Activated CD4-positive, alpha-beta memory T cell treated with anti-CD3 and anti-CD28 coated beads for 36 hours (primary cell): ENCODE measurements around the gene DENND5B. TPM values are rescaled to one million over a fixed set of nuclear protein-coding genes. Genes with fewer than 3 reads are reported as not detected.

Experiments used
- CTCF ChIA-PET: fragments of 350-600 bp; sonication (Branson Sonifier 250); formaldehyde crosslinking; loops from one replicate; lab custom pipeline; 2021; ENCODE audit warnings: antibody characterized with exemption, inconsistent platforms; lab: Charles Lee
- POLR2A ChIA-PET: fragments of 350-600 bp; sonication (Branson Sonifier 250); formaldehyde crosslinking; loops from one replicate; lab custom pipeline; 2021; ENCODE audit warnings: antibody characterized with exemption; lab: Charles Lee
- DNase-seq: peaks from one replicate; pipeline ENCODE4 v3.0.0-alpha.2; 2020
- H3K27ac Mint-ChIP-seq: one replicate; pipeline ENCODE4 v1.8.0; 2021; ENCODE audit warnings: mixed read lengths
- H3K27me3 Mint-ChIP-seq: one replicate; pipeline ENCODE4 v1.8.0; 2021; ENCODE audit warnings: mixed read lengths
- H3K36me3 Mint-ChIP-seq: one replicate; pipeline ENCODE4 v1.8.0; 2021; ENCODE audit warnings: mixed read lengths
- H3K4me1 Mint-ChIP-seq: one replicate; pipeline ENCODE4 v1.8.0; 2021; ENCODE audit warnings: low read depth, mixed read lengths
- H3K4me3 Mint-ChIP-seq: one replicate; pipeline ENCODE4 v1.8.0; 2021; ENCODE audit warnings: mild to moderate bottlenecking, mixed read lengths
- H3K9me3 Mint-ChIP-seq: one replicate; pipeline ENCODE4 v1.8.0; 2021; ENCODE audit warnings: mixed read lengths
- intact Hi-C: fragments of 100-400 bp; cut with micrococcal nuclease; formaldehyde crosslinking; loops from one replicate; pipeline ENCODE4 v1.15.1; 2023
- total RNA-seq, 2 experiments: library from RNA; stranded (reverse); gene quantifications; one replicate each; pipeline ENCODE4 v1.2.3, GENCODE V29; 2021

DENND5B gene
- total RNA-seq, 2 experiments from 2014 or later = 0.10 to 0.17 TPM

GRCh38 chr12:31528095-31528494 is 62.8 kb downstream of the DENND5B start:
- H3K4me3 Mint-ChIP-seq = no peak overlapping the region
- H3K9me3 Mint-ChIP-seq = no peaks in the 10 kb centered on the region
- intact Hi-C loops = no loop called here
- no peak for DNase-seq
- no peaks in the 10 kb centered on the region for H3K4me1 Mint-ChIP-seq
- no peaks in the 10 kb centered on the region for H3K36me3 Mint-ChIP-seq
- H3K27me3 Mint-ChIP-seq = peaks cover 9% of the 10 kb centered on the region
- CTCF ChIA-PET = no interaction called here
- POLR2A ChIA-PET = no interaction called here
- H3K27ac Mint-ChIP-seq = no peak overlapping the region

DNA sequence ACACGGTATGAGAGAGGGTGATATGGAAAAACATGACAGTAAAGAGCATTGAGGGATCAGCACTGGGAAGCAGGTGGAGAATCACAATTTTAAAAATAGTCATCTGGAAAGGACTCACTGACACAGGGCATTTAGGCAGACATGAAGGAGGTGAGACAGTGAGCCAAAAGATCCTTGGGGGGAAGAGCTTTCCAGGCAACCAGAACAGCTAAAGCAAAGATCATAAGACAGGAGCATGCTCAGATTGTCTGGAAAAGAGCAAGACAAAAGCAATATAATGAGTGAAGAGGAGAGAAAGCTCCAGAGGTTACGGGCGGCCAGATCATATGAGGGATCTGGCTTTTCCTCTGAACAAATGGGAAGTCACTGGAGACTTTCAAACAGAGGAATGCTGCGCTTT is 63.9 kb downstream of the DENND5B start:
- POLR2A ChIA-PET = no interaction called here
- CTCF ChIA-PET = no interaction called here
- intact Hi-C loops = no loop called here
- Mint-ChIP-seq H3K4me3 (no peak overlapping the region), H3K27me3 (peaks cover 9% of the 10 kb centered on the region), H3K36me3 (no peaks in the 10 kb centered on the region), H3K4me1 (no peaks in the 10 kb centered on the region), H3K27ac (no peak overlapping the region), H3K9me3 (no peaks in the 10 kb centered on the region)
- no peak for DNase-seq

DNA sequence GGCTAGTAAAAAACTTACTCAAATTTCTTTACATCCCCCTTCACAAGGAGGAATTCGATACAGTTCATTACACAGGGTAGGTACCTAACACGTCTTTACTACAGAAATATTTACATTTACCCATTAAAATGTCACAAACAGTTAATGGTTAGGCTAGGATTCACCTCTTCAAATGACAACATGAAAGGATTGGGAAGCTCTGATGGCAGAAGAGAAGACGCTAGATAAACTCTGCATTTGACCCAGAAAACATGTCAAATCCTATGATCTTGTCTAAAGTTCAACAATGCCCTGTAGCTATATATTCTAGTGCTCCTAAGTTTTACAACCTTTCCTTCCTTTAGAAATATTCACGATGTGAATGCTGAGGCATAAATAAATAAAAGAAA is 64.8 kb downstream of the DENND5B start:
- ChIA-PET POLR2A (no interaction called here), CTCF (no interaction called here)
- no peaks in the 10 kb centered on the region for H3K4me1 Mint-ChIP-seq
- peaks cover 9% of the 10 kb centered on the region for H3K27me3 Mint-ChIP-seq
- intact Hi-C loops = no loop called here
- no peaks in the 10 kb centered on the region for H3K36me3 Mint-ChIP-seq
- H3K9me3 Mint-ChIP-seq = no peaks in the 10 kb centered on the region
- H3K4me3 Mint-ChIP-seq = no peak overlapping the region
- H3K27ac Mint-ChIP-seq = no peak overlapping the region
- DNase-seq = no peak

DNA sequence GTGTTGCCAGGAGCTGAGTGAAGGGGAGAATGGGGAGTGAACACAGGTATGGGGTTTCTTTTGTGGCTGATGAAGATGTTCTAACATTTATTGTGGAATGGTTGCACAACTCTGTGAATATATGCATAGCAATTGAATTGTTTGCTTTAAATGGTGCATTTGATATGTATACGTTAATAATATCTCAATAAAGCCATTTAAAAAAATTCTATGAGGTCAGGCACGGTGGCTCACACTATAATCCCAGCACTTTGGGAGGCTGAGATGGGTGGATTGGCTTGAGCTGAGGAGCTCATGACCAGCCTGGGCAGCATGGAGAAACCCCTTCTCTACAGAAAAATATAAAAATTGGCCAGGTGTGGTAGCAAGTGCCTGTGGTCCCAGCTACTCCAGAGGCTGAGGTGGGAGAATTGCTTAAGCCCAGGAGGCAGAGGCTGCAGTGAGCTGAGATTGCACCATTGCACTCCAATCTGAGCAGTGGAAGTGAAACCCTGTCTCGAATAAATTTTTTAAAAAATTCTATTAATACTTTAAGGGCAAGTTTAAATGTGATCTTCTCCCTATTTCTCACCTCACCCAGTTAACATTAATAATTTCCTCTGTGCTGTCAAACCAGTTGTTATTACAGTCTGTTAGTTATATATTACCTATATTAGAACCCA is 65.3 kb downstream of the DENND5B start:
- Mint-ChIP-seq H3K4me1 (no peaks in the 10 kb centered on the region), H3K27me3 (peaks cover 9% of the 10 kb centered on the region), H3K36me3 (no peaks in the 10 kb centered on the region), H3K4me3 (no peak overlapping the region), H3K9me3 (no peaks in the 10 kb centered on the region), H3K27ac (no peak overlapping the region)
- ChIA-PET CTCF (no interaction called here), POLR2A (no interaction called here)
- DNase-seq = no peak
- intact Hi-C loops = no loop called here

DNA sequence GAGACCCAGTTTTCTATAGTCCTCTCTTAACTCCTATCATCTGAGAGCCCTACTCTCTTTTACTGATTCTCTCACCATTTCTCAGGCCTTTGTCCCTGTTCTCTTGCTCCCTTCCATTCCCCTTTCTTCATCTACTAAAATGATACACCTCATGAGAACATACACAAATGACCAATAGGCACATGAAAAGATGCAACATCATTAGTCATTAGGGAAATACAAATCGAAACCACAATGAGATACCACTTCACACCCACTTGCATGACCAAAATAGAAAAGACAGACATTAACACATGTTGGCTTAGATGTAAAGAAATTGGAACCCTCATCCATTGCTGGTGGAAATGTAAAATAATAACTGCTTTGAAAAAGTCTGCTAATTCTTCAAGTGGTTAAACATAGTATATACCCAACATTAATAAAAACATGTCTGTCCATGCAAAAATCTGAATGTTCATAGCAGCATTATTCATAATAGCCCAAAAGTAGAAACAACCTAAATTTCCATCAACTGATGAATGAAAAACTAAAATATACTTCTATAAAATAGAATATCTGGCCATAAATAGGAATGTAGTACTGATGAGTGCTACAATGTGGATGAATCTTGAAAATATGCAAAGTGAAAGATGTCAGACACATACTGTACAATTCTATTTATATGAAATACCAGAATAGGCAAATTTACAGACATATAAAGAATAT is 66.0 kb downstream of the DENND5B start:
- POLR2A ChIA-PET = no interaction called here
- H3K9me3 Mint-ChIP-seq = no peaks in the 10 kb centered on the region
- no peaks in the 10 kb centered on the region for H3K4me1 Mint-ChIP-seq
- H3K4me3 Mint-ChIP-seq = no peak overlapping the region
- H3K27me3 Mint-ChIP-seq = peaks cover 9% of the 10 kb centered on the region
- H3K36me3 Mint-ChIP-seq = no peaks in the 10 kb centered on the region
- CTCF ChIA-PET = no interaction called here
- H3K27ac Mint-ChIP-seq = no peak overlapping the region
- no peak for DNase-seq
- intact Hi-C loops = no loop called here

DNA sequence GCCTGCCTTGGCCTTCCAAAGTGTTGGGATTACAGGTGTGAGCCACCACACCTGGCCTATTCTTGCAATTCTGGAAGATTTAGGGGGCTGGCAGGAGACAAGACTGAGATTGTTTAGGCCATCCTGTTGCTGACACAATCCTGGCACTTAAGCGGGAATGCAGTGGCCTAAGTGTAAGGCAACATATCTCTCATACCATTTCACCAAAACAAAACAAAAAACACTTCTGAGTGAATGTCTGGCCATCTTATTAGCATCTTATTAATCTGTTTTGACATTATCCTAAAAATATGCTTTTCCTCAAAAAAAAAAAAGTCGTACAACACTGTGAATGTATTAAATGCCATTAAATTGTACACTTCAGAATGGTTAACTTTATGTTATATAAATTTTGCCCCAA is 67.6 kb downstream of the DENND5B start:
- no peak overlapping the region for H3K4me3 Mint-ChIP-seq
- intact Hi-C loops = no loop called here
- CTCF ChIA-PET = no interaction called here
- H3K36me3 Mint-ChIP-seq = no peaks in the 10 kb centered on the region
- no peaks in the 10 kb centered on the region for H3K4me1 Mint-ChIP-seq
- H3K27ac Mint-ChIP-seq = no peak overlapping the region
- POLR2A ChIA-PET = no interaction called here
- peaks cover 9% of the 10 kb centered on the region for H3K27me3 Mint-ChIP-seq
- DNase-seq = no peak
- no peaks in the 10 kb centered on the region for H3K9me3 Mint-ChIP-seq

- ChIA-PET POLR2A (no interaction called here), CTCF (no interaction called here)
- Mint-ChIP-seq H3K36me3 (no peaks in the 10 kb centered on the region), H3K4me3 (no peak overlapping the region), H3K27ac (no peak overlapping the region), H3K4me1 (no peaks in the 10 kb centered on the region), H3K27me3 (peaks cover 9% of the 10 kb centered on the region), H3K9me3 (no peaks in the 10 kb centered on the region)
- intact Hi-C loops = no loop called here
- DNase-seq = no peak
Measured at GRCh38 chr12:31522607-31523006, 68.3 kb downstream of the DENND5B start.

DNA sequence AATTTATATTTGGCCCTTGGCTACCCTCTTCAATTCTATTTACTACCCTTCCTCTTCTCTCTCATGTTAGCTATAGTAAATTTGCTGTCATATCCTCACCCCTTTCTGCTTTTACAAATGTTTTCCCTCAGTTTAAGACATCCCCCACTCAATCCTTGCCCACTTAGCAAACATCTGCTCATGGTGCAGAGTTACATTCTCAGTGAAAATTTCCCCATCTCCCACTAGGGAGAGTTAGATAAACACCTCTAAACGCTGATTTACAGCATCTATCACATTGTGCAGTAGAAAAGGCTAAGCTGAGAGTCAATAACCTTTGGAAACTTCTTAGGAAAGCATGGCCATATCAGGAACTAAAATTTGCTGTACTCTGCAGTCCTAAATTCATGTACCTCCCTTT is 69.0 kb downstream of the DENND5B start:
- peaks cover 7% of the 10 kb centered on the region for H3K27me3 Mint-ChIP-seq
- no peaks in the 10 kb centered on the region for H3K4me1 Mint-ChIP-seq
- DNase-seq = no peak
- H3K27ac Mint-ChIP-seq = no peak overlapping the region
- no peaks in the 10 kb centered on the region for H3K9me3 Mint-ChIP-seq
- H3K4me3 Mint-ChIP-seq = no peak overlapping the region
- intact Hi-C loops = no loop called here
- H3K36me3 Mint-ChIP-seq = no peaks in the 10 kb centered on the region
- POLR2A ChIA-PET = no interaction called here
- CTCF ChIA-PET = no interaction called here

- no peak for DNase-seq
- Mint-ChIP-seq H3K4me1 (no peaks in the 10 kb centered on the region), H3K9me3 (no peaks in the 10 kb centered on the region), H3K27ac (no peak overlapping the region), H3K36me3 (no peaks in the 10 kb centered on the region), H3K27me3 (no peaks in the 10 kb centered on the region), H3K4me3 (no peak overlapping the region)
- ChIA-PET POLR2A (no interaction called here), CTCF (no interaction called here)
- intact Hi-C loops = no loop called here
Measured at GRCh38 chr12:31519511-31519910, 71.4 kb downstream of the DENND5B start.

DNA sequence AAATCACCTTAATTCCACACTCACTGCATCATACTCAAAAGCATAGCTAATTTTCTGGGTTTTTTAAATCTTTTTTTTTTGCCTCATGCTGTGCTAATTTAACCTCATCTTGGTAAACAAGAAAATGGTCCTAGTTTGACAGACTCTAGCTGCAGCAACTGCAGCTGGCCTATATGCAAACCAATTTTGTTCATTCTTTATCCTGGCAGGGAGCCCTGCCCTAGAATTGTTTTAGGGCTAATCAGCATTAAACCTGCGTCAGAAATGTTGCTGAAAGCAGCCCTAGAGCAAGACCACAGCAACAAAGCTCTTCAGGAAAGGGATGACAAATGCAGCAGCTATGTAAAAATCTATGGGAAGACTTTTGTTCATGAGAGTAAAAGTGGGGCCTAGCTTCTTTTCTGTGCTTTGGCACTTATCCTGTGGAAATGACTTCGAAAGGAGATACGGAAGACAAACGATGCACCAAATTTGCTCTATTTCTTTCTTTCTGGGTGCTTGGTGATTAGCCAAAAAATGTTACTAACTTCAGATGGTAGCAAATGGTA is 72.2 kb downstream of the DENND5B start:
- no peak overlapping the region for H3K27ac Mint-ChIP-seq
- no peak for DNase-seq
- no peaks in the 10 kb centered on the region for H3K4me1 Mint-ChIP-seq
- no peaks in the 10 kb centered on the region for H3K9me3 Mint-ChIP-seq
- peaks cover 1% of the 10 kb centered on the region for H3K27me3 Mint-ChIP-seq
- H3K4me3 Mint-ChIP-seq = no peak overlapping the region
- intact Hi-C loops = no loop called here
- ChIA-PET CTCF (interaction anchor here (0.7 kb wide), 1 partner anchor 86 kb away, joined by 3 read pairs; no protein-coding TSS in a partner anchor), POLR2A (no interaction called here)
- H3K36me3 Mint-ChIP-seq = no peaks in the 10 kb centered on the region

- POLR2A ChIA-PET = no interaction called here
- no peak overlapping the region for H3K27ac Mint-ChIP-seq
Measured at GRCh38 chr12:31517994-31518393, 72.9 kb downstream of the DENND5B start.

DNA sequence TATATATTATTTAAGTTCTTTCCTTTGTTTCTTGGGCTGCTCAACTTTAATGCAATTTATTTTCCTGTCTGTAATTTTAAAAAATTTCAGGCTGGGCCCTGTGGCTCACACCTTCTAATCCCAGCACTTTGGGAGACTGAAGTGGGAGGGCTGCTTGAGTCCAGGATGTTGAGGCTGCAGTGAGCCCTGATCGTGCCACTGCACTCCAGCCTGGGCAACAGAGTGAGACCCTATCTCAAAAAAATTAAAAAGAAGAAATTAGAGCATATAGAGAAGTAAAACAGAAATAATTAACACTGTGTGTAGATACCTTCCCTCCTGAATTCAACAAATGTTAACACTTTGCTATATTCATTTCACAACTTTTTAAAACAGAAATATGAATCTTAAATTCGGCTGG is 74.2 kb downstream of the DENND5B start:
- Mint-ChIP-seq H3K36me3 (no peaks in the 10 kb centered on the region), H3K27ac (no peak overlapping the region), H3K9me3 (no peaks in the 10 kb centered on the region), H3K4me3 (no peak overlapping the region), H3K27me3 (peaks cover 1% of the 10 kb centered on the region), H3K4me1 (no peaks in the 10 kb centered on the region)
- DNase-seq = no peak
- intact Hi-C loops = no loop called here
- CTCF ChIA-PET = interaction anchor here (0.6 to 0.7 kb wide), 3 partner anchors 8 to 501 kb away, joined by 3 read pairs; no protein-coding TSS in a partner anchor
- POLR2A ChIA-PET = interaction anchor here (0.7 kb wide), 1 partner anchor 996 kb away, joined by 5 read pairs; no protein-coding TSS in a partner anchor

More at GRCh38 chr12:31517994-31518393, 72.9 kb downstream of the DENND5B start:
- Mint-ChIP-seq H3K4me1 (no peaks in the 10 kb centered on the region), H3K4me3 (no peak overlapping the region), H3K27me3 (peaks cover 1% of the 10 kb centered on the region), H3K9me3 (no peaks in the 10 kb centered on the region), H3K36me3 (no peaks in the 10 kb centered on the region)
- intact Hi-C loops = no loop called here
- no peak for DNase-seq
- CTCF ChIA-PET = no interaction called here
